ENCODE measurements around the gene KNL1. TPM values are rescaled to one million over a fixed set of nuclear protein-coding genes. Genes with fewer than 3 reads are reported as not detected.

The KNL1 gene
- total RNA-seq, 1 experiment from 2014 or later = 25.2 TPM

DNA sequence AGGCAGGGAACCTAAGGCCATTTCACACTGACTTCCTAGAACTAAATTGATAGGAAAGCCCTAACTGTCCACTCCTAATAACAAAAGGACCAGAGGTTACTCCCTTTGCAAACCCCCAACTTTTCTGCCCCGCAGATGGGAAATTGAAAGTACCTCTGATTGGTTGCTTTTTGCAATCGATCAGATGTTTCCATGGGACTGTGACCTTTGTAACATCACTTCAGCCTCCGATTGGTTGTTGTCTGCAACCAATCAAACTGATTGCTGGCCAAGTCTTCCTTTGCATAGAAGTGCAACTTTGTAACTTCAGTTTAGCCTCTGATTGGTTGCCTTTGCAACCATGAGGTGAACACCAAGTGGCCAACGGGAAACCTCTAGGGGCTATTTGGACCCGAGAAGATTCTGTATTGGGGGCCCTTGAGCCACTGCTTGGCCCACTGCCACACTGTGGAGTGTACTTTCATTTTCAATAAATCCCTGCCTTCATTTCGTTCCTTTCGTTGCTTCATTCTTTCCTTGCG is 11.3 kb upstream of the KNL1 start:
- DNase-seq (ENCODE audit: extremely low read depth, low read depth) = peak; percentile 80

DNA sequence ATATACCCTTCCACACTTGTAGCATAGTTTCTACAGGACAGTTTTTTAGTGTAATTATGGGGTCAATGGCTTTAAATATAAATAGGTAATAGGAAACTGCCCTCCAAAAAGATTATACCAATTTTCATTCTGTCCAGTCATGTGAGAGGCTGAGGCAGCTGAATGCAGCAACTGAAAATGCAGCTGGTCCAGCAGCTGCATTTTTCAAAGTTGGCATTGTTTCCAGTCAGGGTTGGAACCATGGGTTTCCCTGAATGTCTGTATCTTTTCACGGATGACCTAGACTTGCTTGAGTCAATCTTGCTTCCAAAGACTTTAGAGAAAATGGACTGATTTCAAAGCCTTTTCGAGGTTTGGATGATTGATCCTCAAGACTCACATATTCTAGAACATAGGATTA is 9.9 kb upstream of the KNL1 start:
- no peak for DNase-seq (ENCODE audit: extremely low read depth, low read depth)

DNA sequence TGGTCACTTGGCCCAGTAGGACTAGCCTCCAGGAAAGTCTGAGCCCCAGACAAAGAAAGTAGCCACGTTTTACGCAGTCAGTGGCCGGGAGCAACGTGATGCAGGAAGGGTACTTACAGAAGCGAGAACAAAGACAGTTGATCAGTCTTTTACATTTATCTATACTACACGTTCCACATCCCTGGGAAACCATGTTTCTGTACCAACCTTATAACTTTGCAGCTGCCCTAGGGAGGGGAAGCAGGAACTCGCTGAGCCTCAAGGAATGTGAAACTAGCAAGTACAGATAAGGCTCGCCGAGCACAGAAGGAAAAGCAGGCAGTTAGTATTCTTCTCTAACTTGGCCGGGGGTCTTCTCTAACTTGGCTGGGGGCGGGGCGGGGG is 3.4 kb upstream of the KNL1 start:
- DNase-seq (ENCODE audit: extremely low read depth, low read depth) = no peak

- DNase-seq (ENCODE audit: extremely low read depth, low read depth) = no peak
These were observed 2.7 kb upstream of the KNL1 start for GRCh38 chr15:40591389-40591788.

DNA sequence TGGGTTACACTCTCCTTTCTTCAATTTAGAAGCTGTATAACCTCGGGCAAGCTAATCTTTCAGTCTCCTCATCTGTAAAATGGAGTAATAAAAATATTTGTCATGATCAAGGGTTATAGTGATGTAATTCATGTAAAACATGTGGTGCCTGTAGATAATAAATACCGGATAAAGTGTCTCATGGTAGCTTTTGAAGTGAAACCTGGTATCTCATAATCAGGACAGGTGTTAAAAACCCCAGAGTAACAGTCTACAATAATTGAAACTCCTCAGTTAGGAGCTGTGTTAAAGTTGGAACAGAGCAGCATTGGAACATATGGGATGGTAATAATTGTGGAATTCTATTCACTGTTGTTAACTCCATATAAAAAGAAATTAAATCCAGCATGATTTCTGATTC is 884 bp upstream of the KNL1 start:
- DNase-seq (ENCODE audit: extremely low read depth, low read depth) = no peak

GRCh38 chr15:40594429-40594836 is 384 bp downstream of the KNL1 start:
- DNase-seq (ENCODE audit: extremely low read depth, low read depth) = peak; percentile 54

DNA sequence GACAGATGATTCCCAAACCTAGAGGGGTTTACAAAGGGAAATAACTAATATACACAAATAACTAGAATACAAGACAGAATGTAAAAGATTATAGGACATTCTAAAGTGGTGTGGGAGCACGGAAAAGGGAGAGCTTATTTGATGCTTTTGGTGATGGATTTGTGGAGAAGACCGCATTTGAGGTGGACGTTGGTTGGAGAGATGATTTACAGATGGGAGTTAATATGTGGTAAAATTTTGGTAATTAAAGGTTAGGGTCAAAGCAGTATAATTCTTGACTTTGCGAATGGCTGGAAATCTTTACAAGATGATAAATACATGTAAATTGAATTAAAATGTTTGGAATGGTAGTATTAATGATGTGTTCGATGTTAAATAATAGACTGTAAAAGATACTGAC is 1.2 kb downstream of the KNL1 start:
- no peak for DNase-seq (ENCODE audit: extremely low read depth, low read depth)

DNA sequence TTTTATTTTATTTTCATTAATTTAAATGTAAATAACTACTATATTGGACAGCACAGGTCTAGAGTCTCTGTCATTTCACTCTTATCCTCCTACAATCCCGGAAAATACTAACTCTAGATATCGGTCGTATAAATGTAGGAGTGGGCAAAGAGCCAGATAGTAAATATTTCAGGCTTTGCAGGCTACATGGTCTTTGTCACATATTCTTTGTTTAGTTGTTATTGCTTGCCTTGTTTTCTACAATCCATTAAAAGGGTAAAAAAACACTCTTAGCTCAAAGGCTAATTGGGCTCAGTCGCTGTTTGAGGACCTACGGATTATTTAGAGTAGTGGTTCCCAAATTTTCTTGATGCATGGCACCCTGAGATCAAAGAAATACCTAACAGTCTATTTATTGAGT is 1.7 kb downstream of the KNL1 start:
- no peak for DNase-seq (ENCODE audit: extremely low read depth, low read depth)

GRCh38 chr15:40597024-40597423 is 3.0 kb downstream of the KNL1 start:
- DNase-seq (ENCODE audit: extremely low read depth, low read depth) = no peak

DNA sequence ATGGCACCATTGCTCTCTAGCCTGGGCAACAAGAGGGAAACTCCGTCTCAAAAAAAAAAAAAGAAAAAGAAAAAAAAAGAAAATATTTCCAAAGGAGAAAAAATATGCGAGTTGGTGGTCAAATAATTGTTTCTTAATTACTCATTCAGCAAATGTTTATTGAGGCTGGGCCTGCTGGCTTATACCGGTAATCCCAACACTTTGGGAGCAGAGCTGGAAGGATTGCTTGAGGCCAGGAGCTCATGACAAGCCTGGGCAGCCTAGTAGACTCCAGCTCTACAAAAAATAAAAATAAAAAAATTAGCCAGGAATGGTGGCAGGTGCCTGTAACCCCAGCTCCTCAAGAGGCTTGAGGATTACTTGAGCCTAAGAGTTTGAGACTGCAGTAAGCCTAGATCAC is 4.1 kb downstream of the KNL1 start:
- DNase-seq (ENCODE audit: extremely low read depth, low read depth) = no peak

DNA sequence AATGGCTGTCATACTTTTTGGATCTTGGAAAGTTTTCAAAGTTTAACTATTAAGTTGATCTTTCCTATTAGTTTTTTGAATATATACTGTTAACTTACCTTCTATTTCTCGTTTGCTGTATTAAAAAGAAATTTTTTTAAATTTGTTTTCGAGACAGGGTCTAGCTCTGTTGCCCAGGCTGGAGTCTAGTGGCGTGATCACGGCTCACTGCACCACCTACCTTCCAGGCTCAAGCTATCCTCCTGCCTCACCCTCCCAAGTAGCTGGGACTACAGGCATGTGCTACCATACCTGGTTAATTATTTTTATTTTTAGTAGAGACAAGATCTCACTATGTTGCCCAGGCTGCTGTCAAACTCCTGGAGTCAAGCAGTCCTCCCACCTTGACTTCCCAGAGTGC is 4.6 kb downstream of the KNL1 start:
- DNase-seq (ENCODE audit: extremely low read depth, low read depth) = no peak

- DNase-seq (ENCODE audit: extremely low read depth, low read depth) = no peak
These were observed 6.9 kb downstream of the KNL1 start for GRCh38 chr15:40600956-40601355.

GRCh38 chr15:40603935-40604334 is 9.9 kb downstream of the KNL1 start:
- DNase-seq (ENCODE audit: extremely low read depth, low read depth) = no peak

- no peak for DNase-seq (ENCODE audit: extremely low read depth, low read depth)
These were observed 19.0 kb downstream of the KNL1 start for GRCh38 chr15:40613080-40613479.

- DNase-seq (ENCODE audit: extremely low read depth, low read depth) = no peak
These were observed 24.0 kb downstream of the KNL1 start for GRCh38 chr15:40618023-40618422.

- DNase-seq (ENCODE audit: extremely low read depth, low read depth) = no peak
These were observed 24.9 kb downstream of the KNL1 start for GRCh38 chr15:40618906-40619305.

- DNase-seq (ENCODE audit: extremely low read depth, low read depth) = no peak
These were observed 29.3 kb downstream of the KNL1 start for GRCh38 chr15:40623361-40623760.

- DNase-seq (ENCODE audit: extremely low read depth, low read depth) = no peak
These were observed 36.3 kb downstream of the KNL1 start for GRCh38 chr15:40630313-40630712.

- DNase-seq (ENCODE audit: extremely low read depth, low read depth) = no peak
These were observed 39.1 kb downstream of the KNL1 start for GRCh38 chr15:40633178-40633577.

GRCh38 chr15:40637221-40637745 is 43.2 kb downstream of the KNL1 start:
- DNase-seq (ENCODE audit: extremely low read depth, low read depth) = no peak

DNA sequence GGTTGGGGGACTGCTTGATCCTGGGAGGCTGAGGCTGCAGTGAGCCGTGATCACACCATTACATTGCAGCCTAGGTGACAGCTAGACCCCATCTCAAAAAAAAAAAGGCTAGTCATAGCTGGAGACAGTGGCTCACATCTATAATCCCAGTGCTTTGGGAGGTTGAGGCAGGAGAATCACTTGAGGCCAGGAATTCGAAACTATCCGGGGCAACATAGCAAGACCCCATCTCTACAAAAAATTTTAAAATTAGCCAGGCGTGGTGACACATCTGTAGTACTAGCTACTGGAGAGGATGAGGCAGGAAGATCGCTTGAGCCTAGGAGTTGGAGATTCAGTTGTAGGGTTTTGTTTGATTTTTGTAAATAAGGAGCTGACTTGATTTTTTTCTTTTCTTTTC is 45.6 kb downstream of the KNL1 start:
- DNase-seq (ENCODE audit: extremely low read depth, low read depth) = no peak

- no peak for DNase-seq (ENCODE audit: extremely low read depth, low read depth)
These were observed 53.5 kb downstream of the KNL1 start for GRCh38 chr15:40647523-40647922.

GRCh38 chr15:40650479-40650878 is 56.4 kb downstream of the KNL1 start:
- no peak for DNase-seq (ENCODE audit: extremely low read depth, low read depth)

Measured in NCI-H460 (cell line).